ENCODE measurements around the gene LMBR1.

DNA sequence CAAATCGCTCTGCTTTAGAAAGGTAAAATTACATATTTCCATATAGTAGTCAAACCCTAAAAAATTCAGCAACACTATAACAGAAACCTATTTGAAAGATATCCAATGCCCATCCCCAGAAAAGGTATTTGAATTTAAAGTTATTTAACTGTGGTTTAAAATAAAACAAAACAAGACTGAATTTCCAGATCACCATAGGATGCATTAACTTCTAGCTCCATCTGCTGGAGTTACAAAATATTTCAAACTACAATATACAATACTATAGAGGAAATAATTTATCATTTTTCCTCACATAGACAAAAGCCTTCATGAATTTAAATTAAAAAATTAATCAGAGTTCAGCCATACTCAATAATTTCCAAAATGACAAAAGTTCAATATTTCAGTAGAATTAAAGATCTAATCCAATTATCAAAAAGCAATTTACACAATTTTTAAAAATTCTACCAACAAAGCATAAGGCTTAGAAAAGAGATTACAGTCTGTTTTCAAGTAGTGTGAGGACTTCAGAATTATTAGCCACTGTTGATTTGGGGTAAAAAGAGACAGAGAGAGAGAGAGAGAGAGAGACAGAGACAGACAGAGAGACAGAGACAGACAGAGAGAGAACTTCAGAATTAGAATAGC, 75.9 kb downstream of the LMBR1 start:
- TF ChIP-seq POLR2A (IDR thresholded peaks at IDR 0.05; ENCODE audit: low read depth, low read length): no peak
- TF ChIP-seq POLR2AphosphoS5 (IDR thresholded peaks at IDR 0.05; ENCODE audit: insufficient read depth, low read depth, low read length): no peak
- TF ChIP-seq, protein P1, sequence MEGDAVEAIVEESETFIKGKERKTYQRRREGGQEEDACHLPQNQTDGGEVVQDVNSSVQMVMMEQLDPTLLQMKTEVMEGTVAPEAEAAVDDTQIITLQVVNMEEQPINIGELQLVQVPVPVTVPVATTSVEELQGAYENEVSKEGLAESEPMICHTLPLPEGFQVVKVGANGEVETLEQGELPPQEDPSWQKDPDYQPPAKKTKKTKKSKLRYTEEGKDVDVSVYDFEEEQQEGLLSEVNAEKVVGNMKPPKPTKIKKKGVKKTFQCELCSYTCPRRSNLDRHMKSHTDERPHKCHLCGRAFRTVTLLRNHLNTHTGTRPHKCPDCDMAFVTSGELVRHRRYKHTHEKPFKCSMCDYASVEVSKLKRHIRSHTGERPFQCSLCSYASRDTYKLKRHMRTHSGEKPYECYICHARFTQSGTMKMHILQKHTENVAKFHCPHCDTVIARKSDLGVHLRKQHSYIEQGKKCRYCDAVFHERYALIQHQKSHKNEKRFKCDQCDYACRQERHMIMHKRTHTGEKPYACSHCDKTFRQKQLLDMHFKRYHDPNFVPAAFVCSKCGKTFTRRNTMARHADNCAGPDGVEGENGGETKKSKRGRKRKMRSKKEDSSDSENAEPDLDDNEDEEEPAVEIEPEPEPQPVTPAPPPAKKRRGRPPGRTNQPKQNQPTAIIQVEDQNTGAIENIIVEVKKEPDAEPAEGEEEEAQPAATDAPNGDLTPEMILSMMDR (IDR thresholded peaks at IDR 0.05; ENCODE audit: extremely low read depth in 1 of 2, insufficient read depth in 1 of 2, low read depth in 1 of 2, low read length in 2 of 2): peak; percentile 17
- no peak for TF ChIP-seq FOS (IDR thresholded peaks at IDR 0.05; ENCODE audit: borderline replicate concordance, insufficient read depth, low read length)
- TF ChIP-seq MYC (IDR thresholded peaks at IDR 0.05; ENCODE audit: low read depth, low read length): no peak
- TF ChIP-seq EZH2 (IDR thresholded peaks at IDR 0.05; ENCODE audit: borderline replicate concordance, low read depth, low read length, severe bottlenecking): no peak
- no peak for TF ChIP-seq GATA2 (IDR thresholded peaks at IDR 0.05; ENCODE audit: insufficient read depth, insufficient read length, low read depth, low read length)

All from endothelial cell of umbilical vein (primary cell).